UCSD-AML1 (cell line): ENCODE results near the gene ERICH4.
A peak's percentile ranks its signal among the peaks of the same experiment; 100 is the strongest.
"Not testable (repeated sequence)": the region's sequence is repeated elsewhere in the genome, so short reads cannot be mapped to it uniquely, and the experiment has no call there.

ENCODE experiments used
- DNase-seq: peaks from one replicate; lab custom pipeline; 2025; ENCODE audit not compliant: unreplicated experiment; lab: John Stamatoyannopoulos, UW

ERICH4 gene

GRCh38 chr19:41442473-41443355 lies at the start of gene ERICH4:
Gene ERICH4, plus strand, starts transcription at chr19:41443156. Its CDS starts 14 bp downstream, at chr19:41443170.
- no peak for DNase-seq

GRCh38 chr19:41395355-41395754 lies 47.6 kb upstream of the ERICH4 start:
- DNase-seq: no peak

- peak; percentile 99 for DNase-seq
These were observed 45.6 kb upstream of the ERICH4 start, which contains the start of the genes BCKDHA and EXOSC5 for GRCh38 chr19:41397086-41398049. Gene BCKDHA, plus strand, starts transcription at chr19:41397818. Its CDS starts 10 bp downstream, at chr19:41397828. Gene EXOSC5, minus strand, starts transcription at chr19:41397359. Its CDS starts 31 bp downstream, at chr19:41397328.

GRCh38 chr19:41398050-41398418 lies 44.9 kb upstream of the ERICH4 start:
- DNase-seq: no peak

- no peak for DNase-seq
These were observed 44.4 kb upstream of the ERICH4 start for GRCh38 chr19:41398598-41398997.

GRCh38 chr19:41399091-41399490 lies 43.9 kb upstream of the ERICH4 start:
- no peak for DNase-seq

GRCh38 chr19:41399525-41399924 lies 43.4 kb upstream of the ERICH4 start:
- DNase-seq: no peak

GRCh38 chr19:41401483-41401882 lies 41.5 kb upstream of the ERICH4 start:
- no peak for DNase-seq

- DNase-seq: no peak
These were observed 40.9 kb upstream of the ERICH4 start for GRCh38 chr19:41402010-41402409.

- DNase-seq: no peak
These were observed 39.6 kb upstream of the ERICH4 start for GRCh38 chr19:41403181-41403970.

- no peak for DNase-seq
These were observed 37.2 kb upstream of the ERICH4 start for GRCh38 chr19:41405776-41406175.

GRCh38 chr19:41407271-41407670 lies 35.7 kb upstream of the ERICH4 start:
- DNase-seq: peak; percentile 58

- peak; percentile 36 for DNase-seq
These were observed 34.7 kb upstream of the ERICH4 start for GRCh38 chr19:41408256-41408655.

GRCh38 chr19:41408846-41409245 lies 34.1 kb upstream of the ERICH4 start:
- not testable (repeated sequence) for DNase-seq

- no peak for DNase-seq
These were observed 33.7 kb upstream of the ERICH4 start for GRCh38 chr19:41409288-41409687.

GRCh38 chr19:41410336-41411054 lies 32.5 kb upstream of the ERICH4 start:
- no peak for DNase-seq

- no peak for DNase-seq
These were observed 31.6 kb upstream of the ERICH4 start for GRCh38 chr19:41411100-41411967.

GRCh38 chr19:41411968-41412265 lies 31.0 kb upstream of the ERICH4 start:
- DNase-seq: no peak

- DNase-seq: no peak
These were observed 30.0 kb upstream of the ERICH4 start for GRCh38 chr19:41412953-41413352.
